NCI-H748 treated with DMSO at 0.1 percent for 48 hours (cell line): ENCODE results near the gene UBE2C.
"Not testable (repeated sequence)": the region's sequence is repeated elsewhere in the genome, so short reads cannot be mapped to it uniquely, and the experiment has no call there.

ENCODE experiments used
- DNase-seq: peaks from one replicate; lab custom pipeline; 2025; lab: John Stamatoyannopoulos, UW

The UBE2C gene

DNA sequence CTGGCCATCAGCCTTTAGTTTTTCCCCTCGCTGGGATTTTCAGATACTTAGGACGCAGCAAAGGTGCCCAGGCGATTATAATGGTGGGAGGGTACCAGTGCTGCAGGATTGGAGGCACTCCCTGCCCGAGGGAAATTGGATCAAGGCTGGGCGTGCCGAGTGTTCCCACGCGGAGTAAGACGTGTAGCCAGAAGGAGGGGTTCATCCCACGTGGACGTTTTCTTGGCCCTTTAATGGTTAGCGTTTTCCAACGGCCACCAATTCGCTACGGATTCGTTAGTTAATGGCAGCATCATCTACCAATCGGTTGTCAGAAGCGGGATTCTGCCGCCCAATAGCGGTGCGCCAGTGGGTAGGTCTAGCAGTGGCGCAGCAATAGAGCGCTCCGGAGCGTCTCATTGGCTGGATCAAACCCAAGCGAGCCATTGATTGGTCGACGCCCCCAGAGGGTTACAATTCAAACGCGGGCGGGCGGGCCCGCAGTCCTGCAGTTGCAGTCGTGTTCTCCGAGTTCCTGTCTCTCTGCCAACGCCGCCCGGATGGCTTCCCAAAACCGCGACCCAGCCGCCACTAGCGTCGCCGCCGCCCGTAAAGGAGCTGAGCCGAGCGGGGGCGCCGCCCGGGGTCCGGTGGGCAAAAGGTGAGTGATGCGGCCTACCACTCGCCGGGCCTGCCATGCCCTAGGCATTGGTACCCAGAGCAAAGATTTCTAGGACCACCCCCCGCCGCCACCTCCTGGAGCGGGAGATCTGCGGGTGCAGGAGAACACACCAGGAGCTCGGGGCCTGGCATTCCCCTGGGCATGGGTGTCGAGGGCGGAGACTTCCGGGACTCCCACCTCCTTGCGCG lies at the start of gene UBE2C:
TSS of gene UBE2C (plus strand) at position 488 of the 849 bp plus-strand sequence. CDS start at position 540, 52 bp downstream.
- DNase-seq = peak; percentile 88

DNA sequence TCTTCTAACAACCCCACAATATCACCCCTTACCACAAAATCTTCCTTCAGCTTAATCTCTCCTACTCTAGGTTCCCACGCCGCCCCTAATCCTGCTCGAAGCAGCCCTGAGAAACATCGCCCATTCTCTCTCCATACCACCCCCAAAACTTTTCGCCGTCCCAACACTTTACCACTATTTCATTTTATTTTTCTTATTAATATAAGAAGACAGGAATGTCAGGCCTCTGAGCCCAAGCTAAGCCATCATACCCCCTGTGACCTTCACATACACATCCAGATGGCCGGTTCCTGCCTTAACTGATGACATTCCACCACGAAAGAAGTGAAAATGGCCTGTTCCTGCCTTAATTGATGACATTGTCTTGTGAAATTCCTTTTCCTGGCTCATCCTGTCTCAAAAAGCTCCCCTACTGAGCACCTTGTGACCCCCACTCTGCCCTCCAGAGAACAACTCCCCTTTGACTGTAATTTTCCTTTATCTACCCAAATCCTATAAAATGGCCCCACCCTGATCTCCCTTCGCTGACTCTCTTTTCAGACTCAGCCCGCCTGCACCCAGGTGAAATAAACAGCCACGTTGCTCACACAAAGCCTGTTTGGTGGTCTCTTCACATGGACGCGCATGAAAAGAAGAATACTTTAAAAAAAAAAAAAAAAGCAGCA lies 47.7 kb upstream of the UBE2C start:
- not testable (repeated sequence) for DNase-seq

DNA sequence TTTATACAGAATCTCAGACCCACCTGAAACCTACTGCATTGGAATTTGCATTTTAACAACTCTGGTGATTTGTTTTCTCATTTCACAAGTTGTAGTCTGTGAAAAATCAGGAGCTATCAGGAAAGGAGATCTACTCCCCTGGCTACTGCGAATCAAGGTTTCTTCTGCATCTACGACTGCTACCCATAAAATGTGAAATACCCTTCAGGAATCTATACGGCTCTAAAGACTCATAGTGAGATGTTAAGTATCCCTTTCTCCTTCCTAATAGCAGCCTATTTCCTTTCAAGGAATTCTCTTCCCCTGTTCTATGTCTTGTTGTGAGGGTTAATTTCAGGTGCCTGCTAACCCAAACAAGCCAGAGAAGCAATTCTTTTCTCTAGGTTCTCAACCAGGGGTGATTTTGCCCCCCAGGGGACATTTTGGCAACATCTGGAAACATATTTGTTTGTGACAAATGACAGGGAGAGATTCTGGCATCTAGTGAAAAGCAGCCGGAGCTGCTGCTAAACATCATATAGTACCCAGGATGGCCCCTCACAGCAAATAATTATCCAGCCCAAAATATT lies 47.1 kb upstream of the UBE2C start:
- no peak for DNase-seq

DNA sequence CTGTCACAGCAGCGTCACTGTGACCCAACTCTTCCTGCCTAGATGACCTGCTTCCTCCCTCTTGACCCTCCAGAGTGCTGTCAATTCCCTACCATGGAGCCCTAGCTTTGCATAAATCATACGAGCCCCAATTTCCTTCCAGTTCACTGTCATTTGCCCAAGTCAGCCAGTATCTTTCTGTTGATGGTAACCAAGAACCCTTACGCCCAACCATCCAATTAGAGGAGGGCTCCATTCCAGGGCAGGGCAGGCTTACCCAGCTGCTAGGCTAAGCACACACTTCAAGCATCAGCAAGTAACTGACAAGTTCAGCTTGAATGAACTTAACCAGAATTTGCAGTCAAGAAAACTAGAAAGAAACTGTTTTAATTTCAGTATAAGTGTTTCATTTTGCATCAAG lies 46.5 kb upstream of the UBE2C start:
- no peak for DNase-seq

DNA sequence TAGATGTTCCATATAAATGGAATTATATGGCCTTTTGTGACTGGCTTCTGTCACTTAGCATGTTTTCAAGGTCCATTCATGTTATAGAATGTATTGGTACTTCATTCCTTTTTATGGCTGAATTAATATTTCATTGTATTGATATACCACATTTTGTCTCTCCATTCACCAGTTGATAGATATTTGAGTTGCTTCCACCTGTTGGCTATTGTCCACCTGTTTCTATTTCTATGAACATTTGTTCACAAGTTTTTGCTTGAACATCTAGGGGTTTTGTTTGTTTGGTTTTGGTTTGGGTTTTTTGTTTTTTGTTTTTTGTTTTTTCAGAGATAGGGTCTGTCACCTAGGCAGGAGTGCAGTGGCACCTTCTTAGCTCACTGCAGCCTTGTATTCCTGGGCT lies 44.0 kb upstream of the UBE2C start:
- DNase-seq = no peak

DNA sequence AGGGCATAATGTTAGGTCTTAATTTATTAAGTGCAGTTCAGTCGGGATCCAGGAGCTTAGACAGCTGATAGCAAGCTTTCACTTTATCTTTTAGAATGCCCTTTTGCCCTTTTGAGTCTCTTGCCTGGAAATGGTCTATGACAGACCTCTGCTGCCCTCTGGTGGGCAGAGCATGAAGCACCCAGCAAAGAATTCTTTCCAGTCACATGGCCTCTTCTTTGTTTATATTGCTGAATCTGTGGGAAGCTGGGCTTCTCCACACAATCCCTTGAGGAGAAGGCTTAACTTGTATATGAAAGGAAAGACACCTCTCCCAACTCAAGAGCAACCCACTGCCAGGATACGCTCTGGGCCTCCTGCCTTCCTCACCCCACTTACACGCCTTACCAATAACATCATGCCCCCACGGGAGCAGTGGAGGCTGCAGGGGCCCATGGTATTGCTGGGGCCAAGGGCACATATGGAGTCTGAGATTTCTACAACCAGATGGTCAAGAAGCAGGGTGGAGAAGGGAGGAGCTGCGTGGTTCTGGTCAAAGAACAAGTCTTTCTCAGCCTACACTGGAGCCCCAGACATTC lies 41.2 kb upstream of the UBE2C start:
- peak; percentile 27 for DNase-seq

DNA sequence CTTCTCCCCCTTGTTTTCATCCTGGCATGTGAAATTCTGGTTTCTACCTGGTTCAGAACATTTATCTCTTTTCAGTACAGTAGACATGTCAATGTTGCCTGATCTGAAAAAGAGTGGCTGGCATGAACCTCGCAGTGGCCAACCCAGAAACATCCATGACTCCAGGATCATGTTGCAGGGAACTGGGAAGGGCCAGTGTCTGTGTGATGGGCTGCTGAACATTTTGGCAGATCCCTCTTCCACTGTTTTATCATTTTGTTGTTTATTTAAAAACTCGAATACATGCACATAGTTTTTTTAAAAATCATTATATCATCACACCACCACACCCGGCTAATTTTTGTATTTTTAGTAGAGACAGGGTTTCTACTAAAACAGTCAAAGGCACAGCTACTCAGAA lies 39.8 kb upstream of the UBE2C start:
- DNase-seq = no peak

DNA sequence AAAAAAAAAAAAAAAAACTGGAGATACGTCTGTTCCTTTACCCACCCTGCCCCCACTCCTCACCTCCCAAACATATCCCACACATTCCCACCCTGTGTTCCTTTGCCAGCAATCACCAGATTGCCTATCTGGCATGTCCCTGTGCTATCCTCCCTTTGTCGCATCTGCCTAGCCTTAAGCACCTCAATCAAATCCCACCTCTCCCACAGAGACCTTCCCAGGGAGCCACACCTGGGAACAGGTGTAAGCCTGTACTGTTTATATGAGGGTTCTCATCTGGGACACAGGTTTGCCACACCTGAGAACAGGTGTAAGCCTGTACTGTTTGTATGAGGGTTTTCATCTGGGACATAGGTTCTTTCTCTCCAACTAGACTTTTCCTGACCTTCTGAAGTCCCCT lies 37.5 kb upstream of the UBE2C start:
- no peak for DNase-seq

DNA sequence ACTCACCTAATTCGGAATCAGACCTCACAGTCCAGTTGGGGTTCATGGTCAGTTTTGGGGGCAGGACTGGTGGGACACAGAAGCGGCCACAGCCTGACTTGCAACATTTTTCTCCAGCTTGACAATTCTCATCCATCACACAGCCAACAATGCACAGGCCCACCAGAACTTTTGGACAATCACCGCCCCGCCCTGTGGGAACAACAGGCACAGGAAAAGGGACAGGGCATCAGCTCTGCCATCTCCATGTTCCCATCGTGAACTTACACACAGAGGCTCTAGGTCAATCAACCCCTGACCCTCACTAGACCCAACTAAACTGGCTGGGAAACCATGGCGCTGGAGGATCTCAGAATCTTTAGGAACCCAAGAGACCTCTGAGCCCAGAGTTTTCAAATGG lies 37.0 kb upstream of the UBE2C start:
- DNase-seq = no peak

DNA sequence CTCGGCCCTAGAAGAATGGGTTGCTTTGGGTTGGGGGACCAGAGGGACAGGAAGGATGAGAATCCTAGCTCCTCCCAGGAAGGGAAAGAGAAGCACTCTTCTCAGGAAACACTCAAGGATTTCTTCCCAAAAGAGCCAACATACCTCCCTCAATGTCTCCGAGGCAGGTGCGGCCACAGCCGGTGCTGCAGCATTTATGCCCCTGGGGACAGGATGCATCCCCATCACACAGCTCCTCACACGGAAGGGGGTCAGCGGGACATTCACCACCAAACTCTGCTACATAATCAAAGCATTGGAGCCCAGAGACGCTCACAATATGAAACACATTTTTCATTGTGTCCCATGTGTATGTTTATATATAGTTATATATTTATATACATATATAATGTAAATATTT lies 35.5 kb upstream of the UBE2C start:
- DNase-seq = no peak

DNA sequence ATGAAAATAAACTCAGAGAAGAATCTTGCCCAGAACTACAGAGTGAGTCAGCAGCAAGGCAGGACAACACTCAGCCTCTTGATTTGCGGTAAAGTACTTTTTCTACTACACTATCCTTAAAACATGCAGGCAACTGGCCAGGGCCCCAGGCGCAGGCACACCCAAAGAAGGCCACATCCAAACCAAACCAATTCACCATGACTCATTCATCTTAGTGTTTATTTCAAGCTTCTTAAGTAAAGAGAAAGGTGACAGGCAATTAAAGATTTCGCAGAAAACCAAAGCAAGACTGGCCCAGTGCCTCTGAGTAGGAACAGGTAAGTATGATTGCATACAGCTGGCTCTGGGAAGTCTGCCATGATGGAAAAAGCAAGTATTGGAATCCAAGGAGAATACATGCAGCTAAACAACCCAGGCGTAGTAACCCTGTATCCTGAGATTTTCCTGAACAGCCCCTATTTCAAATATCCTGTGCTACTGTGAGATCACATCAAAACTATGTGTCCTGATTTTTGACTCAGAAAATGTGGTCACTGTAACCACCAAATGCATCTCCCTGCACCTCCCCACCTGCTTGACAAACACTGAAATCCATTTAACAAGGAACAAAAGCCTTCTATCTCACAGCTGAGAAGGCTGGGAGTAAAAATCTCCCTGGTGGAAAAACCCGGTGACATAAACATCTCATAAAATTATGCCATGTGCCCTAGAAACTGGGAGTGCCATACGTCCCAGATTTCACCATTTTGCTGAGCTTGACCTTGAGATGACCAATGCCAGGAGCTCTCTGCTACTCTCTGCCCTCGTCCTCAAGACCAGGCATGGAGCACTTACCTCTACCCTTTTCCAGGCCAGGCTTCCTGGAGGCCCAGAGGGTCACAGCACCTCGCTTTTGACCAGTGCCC lies 33.2 kb upstream of the UBE2C start:
- DNase-seq = no peak

DNA sequence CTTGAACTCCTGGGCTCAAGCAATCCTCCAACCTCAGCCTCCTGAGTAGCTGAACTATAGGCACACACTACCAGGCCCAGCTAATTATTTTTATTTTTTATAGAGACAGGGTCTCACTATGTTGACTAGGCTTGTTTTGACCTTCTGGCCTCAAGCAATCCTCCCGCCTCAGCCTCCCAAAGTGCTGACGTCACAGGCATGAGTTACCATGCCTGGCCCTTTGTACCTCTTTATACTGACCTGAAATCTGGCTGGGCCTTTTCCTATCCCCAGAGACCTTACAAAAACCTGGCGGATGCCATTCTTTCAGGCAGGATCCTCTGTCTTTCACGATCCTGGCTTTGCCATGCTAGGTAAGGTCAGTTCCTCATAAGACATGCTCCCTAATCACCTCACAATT lies 32.3 kb upstream of the UBE2C start:
- no peak for DNase-seq

DNA sequence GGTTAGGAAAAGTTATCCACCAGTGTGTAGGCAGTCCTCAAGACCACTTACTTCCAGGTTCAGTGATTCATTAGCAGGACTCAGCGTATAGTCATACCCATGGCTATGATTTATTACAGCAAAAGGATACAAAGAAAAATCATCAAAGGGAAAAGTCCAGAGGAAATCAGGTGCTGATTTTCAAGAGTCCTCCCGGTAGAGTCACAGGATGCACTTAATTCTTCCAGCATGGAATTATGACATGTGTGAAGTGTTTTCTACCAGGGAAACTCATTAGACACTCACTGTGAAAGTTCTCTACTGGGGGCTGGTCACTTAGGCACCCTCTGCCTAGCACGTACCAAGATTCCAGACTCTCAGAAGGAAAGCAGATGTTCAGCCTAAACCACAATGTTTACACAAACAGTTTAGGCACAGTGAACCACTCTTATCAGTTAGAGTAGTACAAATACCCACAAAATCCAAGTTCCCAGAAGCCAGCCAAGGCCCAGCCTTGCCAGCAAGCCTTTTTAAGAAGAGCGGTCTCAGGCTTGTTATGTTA lies 31.0 kb upstream of the UBE2C start:
- DNase-seq = no peak

DNA sequence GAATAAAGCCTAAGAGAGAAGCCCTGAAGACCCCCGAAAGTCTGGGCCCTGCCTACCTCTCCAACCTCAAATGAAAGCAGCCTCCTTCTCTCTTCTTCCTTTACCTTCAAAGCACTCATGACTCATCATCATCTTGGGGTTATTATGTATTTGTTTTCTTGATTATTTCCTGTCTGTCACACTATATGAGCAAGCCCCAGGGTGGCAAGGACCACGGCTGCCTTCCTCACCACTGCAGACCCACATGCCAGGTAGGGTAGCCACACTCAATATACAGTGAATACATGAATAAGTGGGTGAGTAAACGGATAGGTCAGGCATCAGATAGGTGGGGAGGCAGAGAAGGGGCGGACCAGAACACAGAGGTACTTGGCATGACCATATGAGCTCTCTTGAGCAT lies 29.6 kb upstream of the UBE2C start:
- no peak for DNase-seq

DNA sequence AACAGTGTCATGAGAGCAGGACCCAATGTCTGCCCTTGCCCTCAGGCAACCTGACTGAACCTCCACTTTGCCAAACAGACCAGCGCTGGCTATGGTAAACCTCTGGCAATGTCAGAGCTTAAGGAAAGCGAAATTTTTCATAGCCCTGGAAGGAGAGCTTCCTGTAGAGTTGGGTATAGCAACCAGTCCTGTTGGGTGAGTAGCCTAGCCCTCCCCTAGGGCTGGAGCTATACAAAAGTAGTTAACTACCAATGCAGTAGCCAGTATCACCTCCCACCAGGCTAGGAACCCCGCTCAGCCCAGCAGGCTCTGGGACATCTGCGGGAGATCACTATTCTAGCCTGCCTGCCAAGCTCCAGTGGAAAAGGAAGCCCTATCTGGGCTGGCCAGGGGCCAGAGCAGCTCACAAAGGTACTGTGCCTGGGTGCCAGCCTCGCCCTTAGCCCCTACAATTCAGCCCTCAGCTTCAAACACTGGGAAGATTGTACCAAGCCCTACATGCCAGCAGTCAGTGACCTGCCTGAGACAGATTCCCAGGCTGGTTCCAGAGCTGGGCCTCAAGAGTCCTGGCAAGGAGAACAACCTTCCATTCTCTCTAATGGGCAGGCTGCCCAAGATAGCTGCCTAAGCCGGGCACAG lies 28.7 kb upstream of the UBE2C start:
- no peak for DNase-seq

DNA sequence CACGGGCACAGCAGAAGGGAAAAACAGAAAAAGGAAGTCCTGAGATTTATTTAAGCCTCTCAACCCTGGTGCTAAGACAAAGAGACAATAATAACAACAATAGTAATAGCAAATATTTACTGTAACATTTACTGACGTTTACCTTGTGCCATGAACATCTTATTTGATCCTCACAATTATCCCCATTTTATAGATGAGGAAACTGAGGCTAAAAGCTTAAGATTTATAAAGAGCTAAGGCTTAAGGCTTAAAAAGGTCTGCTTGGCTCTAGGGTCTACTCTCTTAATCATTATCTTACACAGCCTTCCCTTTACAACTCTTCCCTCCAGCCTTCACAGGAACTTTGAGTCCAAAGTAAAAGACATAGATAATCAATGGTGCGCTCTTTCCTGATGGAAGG lies 24.1 kb upstream of the UBE2C start:
- no peak for DNase-seq

DNA sequence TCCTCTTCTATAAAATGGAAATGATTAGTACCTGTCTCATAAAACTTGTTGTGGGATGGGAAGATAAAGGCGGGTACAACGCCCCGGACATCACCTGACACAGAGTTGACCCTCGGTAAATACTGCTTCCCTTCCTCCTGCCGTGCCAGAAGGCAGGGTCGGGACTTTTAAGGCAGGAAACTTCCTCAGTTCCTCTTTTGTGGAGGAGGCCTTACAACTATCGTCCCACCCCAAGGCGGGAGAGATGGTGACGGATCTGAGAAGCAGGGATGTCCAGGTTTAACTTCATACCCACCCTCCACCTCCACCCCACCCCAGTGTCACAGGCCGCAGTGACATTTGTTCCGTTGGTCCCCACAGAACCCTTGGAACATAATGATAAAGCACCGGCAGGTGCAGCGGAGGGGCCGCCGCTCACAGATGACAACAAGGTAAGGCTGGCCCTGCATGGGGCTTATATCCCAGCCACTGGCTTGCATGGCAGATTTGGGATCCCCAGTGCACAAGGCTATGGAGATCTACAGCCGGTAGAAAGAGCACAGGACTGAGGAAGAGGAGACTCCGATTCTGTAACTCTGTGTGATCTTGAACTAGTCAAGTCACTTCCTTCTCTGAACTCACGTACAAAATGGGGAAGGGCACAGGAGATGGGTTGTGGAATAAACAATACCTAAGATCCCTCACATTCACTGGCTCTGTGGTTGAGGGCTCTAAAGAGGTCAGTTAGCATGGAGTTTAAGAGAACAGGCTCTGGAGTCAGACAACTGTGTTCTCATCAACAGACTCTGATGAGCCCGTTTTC lies 19.9 kb upstream of the UBE2C start:
- no peak for DNase-seq

DNA sequence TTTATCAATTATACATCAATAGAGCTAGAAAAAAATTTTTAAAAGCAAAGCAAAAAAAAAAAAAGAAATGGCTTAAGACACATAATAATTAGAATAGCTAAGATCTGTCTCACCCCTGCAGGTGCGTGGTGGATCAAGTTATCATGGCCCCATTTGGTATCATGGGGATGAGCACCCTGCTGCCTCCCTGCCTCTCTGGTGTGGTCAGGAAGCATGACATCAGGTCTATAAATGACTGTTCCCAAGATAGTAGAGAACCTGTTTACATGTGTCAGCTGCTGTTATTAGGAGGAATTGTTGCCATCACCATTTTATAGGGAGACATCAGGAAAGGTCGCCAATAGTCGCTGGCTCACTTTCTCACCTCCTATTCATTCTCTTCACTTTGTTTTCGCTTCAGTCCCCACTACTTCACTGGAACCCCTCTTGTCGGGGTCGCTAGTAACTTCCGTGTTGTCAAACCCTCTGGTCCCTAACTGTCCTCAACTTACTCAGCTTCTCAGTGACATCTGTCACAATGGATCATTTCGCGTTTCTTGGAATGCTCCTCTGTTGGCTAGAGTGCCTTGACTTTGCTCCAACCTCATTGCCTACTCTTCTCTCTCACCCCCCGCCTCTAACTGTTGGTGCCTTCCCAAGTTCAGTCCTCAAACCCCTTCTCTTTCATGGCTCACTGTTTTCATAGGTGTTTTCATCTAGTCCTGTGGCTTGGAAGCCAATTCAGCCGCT lies 15.9 kb upstream of the UBE2C start:
- DNase-seq = no peak

DNA sequence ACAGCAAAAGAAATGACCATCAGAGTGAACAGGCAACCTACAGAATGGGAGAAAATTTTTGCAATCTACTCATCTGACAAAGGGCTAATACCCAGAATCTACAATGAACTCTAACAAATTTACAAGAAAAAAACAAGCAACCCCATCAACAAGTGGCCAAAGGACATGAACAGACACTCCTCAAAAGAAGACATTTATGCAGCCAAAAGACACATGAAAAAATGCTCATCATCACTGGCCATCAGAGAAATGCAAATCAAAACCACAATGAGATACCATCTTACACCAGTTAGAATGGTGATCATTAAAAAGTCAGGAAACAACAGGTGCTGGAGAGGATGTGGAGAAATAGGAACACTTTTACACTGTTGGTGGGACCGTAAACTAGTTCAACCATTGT lies 14.9 kb upstream of the UBE2C start:
- not testable (repeated sequence) for DNase-seq

DNA sequence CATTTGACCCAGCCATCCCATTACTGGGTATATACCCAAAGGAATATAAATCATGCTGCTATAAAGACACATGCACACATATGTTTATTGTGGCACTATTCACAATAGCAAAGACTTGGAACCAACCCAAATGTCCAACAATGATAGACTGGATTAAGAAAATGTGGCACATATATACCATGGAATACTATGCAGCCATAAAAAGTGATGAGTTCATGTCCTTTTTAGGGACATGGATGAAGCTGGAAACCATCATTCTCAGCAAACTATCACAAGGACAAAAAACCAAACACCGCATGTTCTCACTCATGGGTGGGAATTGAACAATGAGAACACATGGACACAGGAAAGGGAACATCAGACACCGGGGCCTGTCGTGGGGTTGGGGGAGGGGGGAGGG lies 14.5 kb upstream of the UBE2C start:
- DNase-seq = not testable (repeated sequence)
